Fibroblast of the aortic adventitia (primary cell): ENCODE results near the gene HIPK4. TPM values are rescaled to one million over a fixed set of nuclear protein-coding genes. Genes with fewer than 3 reads are reported as not detected.
A peak's percentile ranks its signal among the peaks of the same experiment; 100 is the strongest.
"Not testable (repeated sequence)": the region's sequence is repeated elsewhere in the genome, so short reads cannot be mapped to it uniquely, and the experiment has no call there.

Experiments
- DNase-seq: peaks from one replicate; pipeline ENCODE4 v3.0.0-alpha.2; 2010; ENCODE audit warnings: low read depth
- H3K4me3 ChIP-seq: 2 replicates; pipeline ENCODE4 v1.5.1; 2011; ENCODE audit warnings: low read depth, mild to moderate bottlenecking, control low read depth, low read length, moderate library complexity
- CTCF ChIP-seq: IDR thresholded peaks from 2 replicates; pipeline ENCODE4 v1.5.1; 2011; ENCODE audit warnings: mild to moderate bottlenecking, low read length, control low read depth, inconsistent platforms; ENCODE audit not compliant: insufficient read depth
- small RNA-seq: library from RNA; depleted of rRNA; stranded (forward); fragments of <200 nt; gene quantifications from one replicate; pipeline ENCODE3, GENCODE V24; 2012
- total RNA-seq: library from RNA; depleted of rRNA; stranded (reverse); fragments of >200 nt; gene quantifications from 2 replicates; pipeline ENCODE4 v1.2.3, GENCODE V29; 2012; ENCODE audit warnings: low replicate concordance

HIPK4 gene
- total RNA-seq, 1 donor: 0.18 TPM

- H3K4me3 ChIP-seq: no peak overlapping the region
- no peak for DNase-seq
- TF ChIP-seq CTCF: no peak
Measured at GRCh38 chr19:40337107-40337506, 52.9 kb downstream of the HIPK4 start.

- no peak overlapping the region for H3K4me3 ChIP-seq
- no peak for TF ChIP-seq CTCF
- no peak for DNase-seq
Measured at GRCh38 chr19:40336601-40336900, 53.4 kb downstream of the HIPK4 start.

GRCh38 chr19:40335855-40336600, 54.0 kb downstream of the HIPK4 start:
- no peak for TF ChIP-seq CTCF
- H3K4me3 ChIP-seq: no peak overlapping the region
- DNase-seq: no peak

- H3K4me3 ChIP-seq: no peak overlapping the region
- DNase-seq: no peak
- no peak for TF ChIP-seq CTCF
Measured at GRCh38 chr19:40335101-40335500, 54.9 kb downstream of the HIPK4 start.

- not testable (repeated sequence) for DNase-seq, H3K4me3 ChIP-seq
Measured at GRCh38 chr19:40333083-40333482, 56.9 kb downstream of the HIPK4 start.

- DNase-seq: no peak
- TF ChIP-seq CTCF: no peak
- no peak overlapping the region for H3K4me3 ChIP-seq
Measured at GRCh38 chr19:40332669-40333068, 57.3 kb downstream of the HIPK4 start.

- TF ChIP-seq CTCF: no peak
- DNase-seq: peak; percentile 3
- no peak overlapping the region for H3K4me3 ChIP-seq
Measured at GRCh38 chr19:40331052-40331451, 58.9 kb downstream of the HIPK4 start.

Small RNA genes within 50 kb of the gene (small RNA-seq; reads per million reads assigned to genes)
- gene MIR6796: not detected
- not detected for gene RF00019

Other genes with a start within 250 kb of the HIPK4 start
- gene MAP3K10, start 198.8 kb downstream of the HIPK4 start, total RNA-seq: 5.0 and 8.0 TPM in 2 replicates
- gene TTC9B, start 171.8 kb downstream of the HIPK4 start, total RNA-seq: not detected in 2 replicates
- 0.33 TPM in 1 of 2 replicates, not detected in the other for gene CCNP, start 163.5 kb downstream of the HIPK4 start, total RNA-seq
- gene AKT2, start 104.8 kb downstream of the HIPK4 start, total RNA-seq: 124 and 132 TPM in 2 replicates
- 1.2 and 9.1 TPM in 2 replicates for gene C19orf47, start 41.8 kb downstream of the HIPK4 start, total RNA-seq
- 179 and 252 TPM in 2 replicates for gene PLD3, start 41.5 kb downstream of the HIPK4 start, total RNA-seq
- 2.0 and 10.2 TPM in 2 replicates for gene PRX, start 23.2 kb upstream of the HIPK4 start, total RNA-seq
- gene SERTAD1, start 35.8 kb upstream of the HIPK4 start, total RNA-seq: 13.8 and 18.2 TPM in 2 replicates
- 6.2 and 24.4 TPM in 2 replicates for gene SERTAD3, start 54.2 kb upstream of the HIPK4 start, total RNA-seq
- 71.5 and 77.2 TPM in 2 replicates for gene BLVRB, start 75.6 kb upstream of the HIPK4 start, total RNA-seq
- gene SPTBN4, start 76.8 kb upstream of the HIPK4 start, total RNA-seq: 3.5 and 9.5 TPM in 2 replicates
- 5.7 and 24.9 TPM in 2 replicates for gene SHKBP1, start 186.7 kb upstream of the HIPK4 start, total RNA-seq
- gene LTBP4, start 211.2 kb upstream of the HIPK4 start, total RNA-seq: 31.5 and 38.9 TPM in 2 replicates